Peyer's patch (tissue), 4 donors: ENCODE measurements around the gene B4GALT1.

Experiments used
- POLR2A ChIP-seq, 2 donors: fragments of 450-650 bp; IDR thresholded peaks; one replicate each; pipeline ENCODE4 v1.5.1; 2017; ENCODE audit warnings: antibody characterized with exemption in 2 of 2, mild to moderate bottlenecking in 2 of 2, moderate library complexity in 2 of 2
- TF ChIP-seq, protein P1 (sequence below), 6 experiments: fragments of 450-650 bp in 4 of 6; fragments of 200-600 bp in 2 of 6; sonication (generic) in 1 of 6; IDR thresholded peaks; one replicate each; pipeline ENCODE4 v1.5.1; 2017 to 2019; ENCODE audit warnings: antibody characterized with exemption in 6 of 6, mild to moderate bottlenecking in 3 of 6, moderate library complexity in 1 of 6

DNA sequence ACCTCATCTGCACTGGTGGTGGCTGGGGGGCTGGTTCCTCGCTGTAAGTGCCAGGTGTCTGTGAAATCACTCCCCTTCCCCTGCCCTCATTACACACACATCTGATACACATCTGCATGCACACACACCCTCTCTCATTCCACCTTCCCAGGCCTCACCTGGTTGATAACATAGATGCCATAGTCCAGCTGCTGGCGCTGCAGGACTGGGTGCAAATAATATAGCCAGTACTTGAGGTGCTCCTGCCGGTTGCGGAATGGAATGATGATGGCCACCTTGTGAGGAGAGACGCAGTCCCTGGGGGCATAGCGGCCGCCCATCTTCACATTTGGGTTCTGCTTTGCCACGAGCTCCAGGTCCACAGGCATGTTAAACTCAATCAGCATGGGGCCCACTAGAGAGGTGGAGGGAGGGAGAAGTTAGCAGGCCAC lies 32.1 kb downstream of the B4GALT1 start:
- TF ChIP-seq, protein P1, sequence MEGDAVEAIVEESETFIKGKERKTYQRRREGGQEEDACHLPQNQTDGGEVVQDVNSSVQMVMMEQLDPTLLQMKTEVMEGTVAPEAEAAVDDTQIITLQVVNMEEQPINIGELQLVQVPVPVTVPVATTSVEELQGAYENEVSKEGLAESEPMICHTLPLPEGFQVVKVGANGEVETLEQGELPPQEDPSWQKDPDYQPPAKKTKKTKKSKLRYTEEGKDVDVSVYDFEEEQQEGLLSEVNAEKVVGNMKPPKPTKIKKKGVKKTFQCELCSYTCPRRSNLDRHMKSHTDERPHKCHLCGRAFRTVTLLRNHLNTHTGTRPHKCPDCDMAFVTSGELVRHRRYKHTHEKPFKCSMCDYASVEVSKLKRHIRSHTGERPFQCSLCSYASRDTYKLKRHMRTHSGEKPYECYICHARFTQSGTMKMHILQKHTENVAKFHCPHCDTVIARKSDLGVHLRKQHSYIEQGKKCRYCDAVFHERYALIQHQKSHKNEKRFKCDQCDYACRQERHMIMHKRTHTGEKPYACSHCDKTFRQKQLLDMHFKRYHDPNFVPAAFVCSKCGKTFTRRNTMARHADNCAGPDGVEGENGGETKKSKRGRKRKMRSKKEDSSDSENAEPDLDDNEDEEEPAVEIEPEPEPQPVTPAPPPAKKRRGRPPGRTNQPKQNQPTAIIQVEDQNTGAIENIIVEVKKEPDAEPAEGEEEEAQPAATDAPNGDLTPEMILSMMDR (IDR thresholded peaks at IDR 0.05) = no peak
- no peak for TF ChIP-seq POLR2A (IDR thresholded peaks at IDR 0.05)
